GM18520 (cell line): Measurements from ENCODE around the gene FNDC3A.
A peak's percentile ranks its signal among the peaks of the same experiment; 100 is the strongest.
"Not testable (repeated sequence)": the region's sequence is repeated elsewhere in the genome, so short reads cannot be mapped to it uniquely, and the experiment has no call there.

Experiments used
- ATAC-seq: cut with Tn5 transposase; IDR thresholded peaks from one replicate; pipeline ENCODE4 v1.9.1; 2021; ENCODE audit not compliant: unreplicated experiment

The FNDC3A gene

GRCh38 chr13:49071341-49071937 is 95.7 kb downstream of the FNDC3A start:
- no peak for ATAC-seq

GRCh38 chr13:49082653-49083536 is 107.2 kb downstream of the FNDC3A start:
- peak; percentile 72 for ATAC-seq

GRCh38 chr13:49084961-49085360 is 109.2 kb downstream of the FNDC3A start:
- ATAC-seq = no peak

- no peak for ATAC-seq
These were observed 111.0 kb downstream of the FNDC3A start for GRCh38 chr13:49086722-49087121.

- no peak for ATAC-seq
These were observed 117.7 kb downstream of the FNDC3A start for GRCh38 chr13:49093376-49093775.

GRCh38 chr13:49097374-49097773 is 121.7 kb downstream of the FNDC3A start:
- no peak for ATAC-seq

GRCh38 chr13:49098198-49098597 is 122.5 kb downstream of the FNDC3A start:
- no peak for ATAC-seq

GRCh38 chr13:49098771-49099512 is 123.2 kb downstream of the FNDC3A start:
- ATAC-seq = no peak

GRCh38 chr13:49099513-49099877 is 123.8 kb downstream of the FNDC3A start:
- ATAC-seq = no peak

GRCh38 chr13:49100637-49101570 is 125.2 kb downstream of the FNDC3A start:
- ATAC-seq = no peak

- ATAC-seq = no peak
These were observed 132.5 kb downstream of the FNDC3A start for GRCh38 chr13:49108196-49108595.

- no peak for ATAC-seq
These were observed 134.6 kb downstream of the FNDC3A start for GRCh38 chr13:49110122-49110912.

- ATAC-seq = no peak
These were observed 135.1 kb downstream of the FNDC3A start for GRCh38 chr13:49110913-49111170.

GRCh38 chr13:49112782-49113525 is 137.2 kb downstream of the FNDC3A start:
- no peak for ATAC-seq

GRCh38 chr13:49113526-49114286 is 138.0 kb downstream of the FNDC3A start:
- ATAC-seq = no peak

- ATAC-seq = no peak
These were observed 141.2 kb downstream of the FNDC3A start for GRCh38 chr13:49116873-49117272.

GRCh38 chr13:49118455-49118854 is 142.7 kb downstream of the FNDC3A start:
- not testable (repeated sequence) for ATAC-seq

GRCh38 chr13:49124693-49125304 is 149.1 kb downstream of the FNDC3A start:
- no peak for ATAC-seq
